Ovary (tissue), 3 donors: Measurements from ENCODE around the gene SCYL1.

Experiments used
- CTCF ChIP-seq, 3 donors: fragments of 450-650 bp in 2 of 3; fragments of 200-600 bp in 1 of 3; IDR thresholded peaks; one replicate each; pipeline versions ENCODE4 v1.5.1 to v1.8.0; 2016 to 2022; ENCODE audit warnings: antibody characterized with exemption in 3 of 3, mild to moderate bottlenecking in 1 of 3
- EP300 ChIP-seq: sonication (generic); formaldehyde crosslinking; IDR thresholded peaks from one replicate; pipeline ENCODE4 v1.6.1; 2017; ENCODE audit warnings: antibody characterized with exemption
- POLR2A ChIP-seq: fragments of 450-650 bp; IDR thresholded peaks from one replicate; pipeline ENCODE4 v1.6.1; 2017; ENCODE audit warnings: antibody characterized with exemption, mild to moderate bottlenecking, moderate library complexity
- donor health status: DM: no; HTN: no; CAD: no.

GRCh38 chr11:65559535-65559934 lies 34.7 kb downstream of the SCYL1 start:
- TF ChIP-seq CTCF (IDR thresholded peaks at IDR 0.05) (no peak), EP300 (no peak), POLR2A (no peak)
